ENCODE data around the gene ADGB. TPM values are rescaled to one million over a fixed set of nuclear protein-coding genes. Genes with fewer than 3 reads are reported as not detected.

ADGB gene
- total and polyA plus RNA-seq, 9 of the 15 experiments (the other 6 are each of a cell fraction or from before 2014, with no cell fraction given): not detected

- TF ChIP-seq BRD4 (IDR thresholded peaks at IDR 0.05) (no peak; the same call in 1 of the 2 replicates), NFYB (IDR thresholded peaks at IDR 0.05; ENCODE audit: extremely low read depth, insufficient read length) (no peak), EWSR1 (IDR thresholded peaks at IDR 0.05; ENCODE audit: borderline replicate concordance, low read depth, partially characterized antibody) (no peak), PRDM10 (IDR thresholded peaks at IDR 0.05; ENCODE audit: partially characterized antibody) (no peak), IFI16 (CRISPR knock-in tag; IDR thresholded peaks at IDR 0.05) (no peak), MXI1 (IDR thresholded peaks at IDR 0.05; ENCODE audit: low read depth, low read length) (no peak), RBM14 (IDR thresholded peaks at IDR 0.05; ENCODE audit: borderline replicate concordance, insufficient read depth, low read depth, low read length) (no peak), ZNF507 (tag; conservative IDR thresholded peaks at IDR 0.05) (no peak), RFX1 (IDR thresholded peaks at IDR 0.05) (no peak), RB1 (IDR thresholded peaks at IDR 0.05; ENCODE audit: low read depth) (no peak), CBX8 (IDR thresholded peaks at IDR 0.05; ENCODE audit: borderline replicate concordance, extremely low read depth, low read depth, low read length, poor library complexity, severe bottlenecking) (no peak), ZHX1 (conservative IDR thresholded peaks at IDR 0.05; ENCODE audit: low read length) (no peak), FOXJ3 (CRISPR knock-in tag; IDR thresholded peaks at IDR 0.05) (no peak), ETV1 (tag; conservative IDR thresholded peaks at IDR 0.05; ENCODE audit: low read depth) (peak; percentile 98), ZNF561 (CRISPR knock-in tag; conservative IDR thresholded peaks at IDR 0.05) (no peak), HDAC8 (tag; IDR thresholded peaks at IDR 0.05) (no peak), XRCC4 (IDR thresholded peaks at IDR 0.05; ENCODE audit: extremely low read depth, insufficient read depth, insufficient read length) (no peak)
These were observed 172.4 kb downstream of the ADGB start (continued) for GRCh38 chr6:146770965-146771735.
